Naive thymus-derived CD8-positive, alpha-beta T cell (primary cell): ENCODE results near the gene RNF215. TPM values are rescaled to one million over a fixed set of nuclear protein-coding genes. Genes with fewer than 3 reads are reported as not detected.

Source experiments
- ATAC-seq, 2 donors: fragments of 150-1000 bp; cut with Tn5 transposase in 1 of 2; sonication (Bioruptor Pico), chemical (Tn5 transposase) in 1 of 2; 1 replicate in 1 of 2; 2 replicates in 1 of 2; pipeline ENCODE4 v1.10.0; 2021; ENCODE audit warnings: mild to moderate bottlenecking in 2 of 2, moderate library complexity in 2 of 2
- POLR2A ChIA-PET: fragments of 350-600 bp; sonication (Branson Sonifier 250); formaldehyde crosslinking; loops from one replicate; lab custom pipeline; 2021; ENCODE audit warnings: antibody characterized with exemption; lab: Charles Lee
- DNase-seq, 10 donors: peaks; one replicate each; pipeline versions ENCODE4 v3.0.0 to v3.0.0-alpha.2; 2020 to 2022
- H3K27ac Mint-ChIP-seq, 10 donors: one replicate each; pipeline ENCODE4 v1.8.0; 2020 to 2022; ENCODE audit warnings: mild to moderate bottlenecking in 10 of 10, mixed read lengths in 10 of 10, moderate library complexity in 4 of 10, inconsistent platforms in 1 of 10
- H3K27me3 Mint-ChIP-seq, 5 donors: one replicate each; pipeline ENCODE4 v1.8.0; 2021 to 2022; ENCODE audit warnings: mixed read lengths in 5 of 5
- H3K36me3 Mint-ChIP-seq, 3 donors: one replicate each; pipeline ENCODE4 v1.8.0; 2020 to 2022; ENCODE audit warnings: mixed read lengths in 3 of 3, mild to moderate bottlenecking in 2 of 3, inconsistent platforms in 1 of 3
- H3K4me1 Mint-ChIP-seq, 4 donors: one replicate each; pipeline ENCODE4 v1.8.0; 2021 to 2022; ENCODE audit warnings: mixed read lengths in 4 of 4
- H3K4me3 Mint-ChIP-seq, 10 donors: one replicate each; pipeline ENCODE4 v1.8.0; 2020 to 2022; ENCODE audit warnings: mild to moderate bottlenecking in 10 of 10, mixed read lengths in 10 of 10, moderate library complexity in 6 of 10, inconsistent platforms in 1 of 10
- H3K9me3 Mint-ChIP-seq, 9 donors: one replicate each; pipeline ENCODE4 v1.8.0; 2020 to 2022; ENCODE audit warnings: mixed read lengths in 9 of 9, mild to moderate bottlenecking in 3 of 9, inconsistent platforms in 1 of 9, moderate library complexity in 1 of 9
- polyA plus RNA-seq, 3 donors: library from polyadenylated mRNA; unstranded; fragments of 300-500 nt; fragmentation: Illumina TruSeq; gene quantifications; one replicate each; pipeline ENCODE4 v1.2.3, GENCODE V29; 2021
- total RNA-seq, 8 experiments: library from RNA in 2 of 8; stranded (reverse) in 2 of 8; gene quantifications; one replicate each; pipeline ENCODE4 v1.2.3 and lab custom pipeline; 2021 to 2026

RNF215 gene
- total RNA-seq (1 to 10 TPM; 5.6 to 6.2 TPM), polyA plus RNA-seq (under 1 TPM; 0.14 to 0.44 (median 0.39) TPM), total RNA-seq (lab: John Stamatoyannopoulos, UW) (2.9 to 11.8 (median 8.6) reads per million in 6 experiments)

- no peaks in the 10 kb centered on the region for H3K9me3 Mint-ChIP-seq
- ATAC-seq (peak; percentile 78), DNase-seq (peak; percentile 61 to 90 (median 81))
- peak within 1 kb of the TSS; percentile 61 to 91 (median 80) for H3K4me3 Mint-ChIP-seq
- POLR2A ChIA-PET = interaction anchor here (0.5 to 14.3 kb wide), 11 partner anchors 31 to 286 kb away, joined by 3 to 198 read pairs (median 4); partner anchors contain the start of genes CASTOR1, CCDC157, MTFP1 and SF3A1
- H3K27ac Mint-ChIP-seq = peak within 1 kb of the TSS in 8 of 10 donors; percentile 55 to 93 (median 84)
- H3K36me3 Mint-ChIP-seq = no peaks in the 10 kb centered on the region
- H3K27me3 Mint-ChIP-seq = no peaks in the 10 kb centered on the region
- peaks cover 14 to 27% (median 24%) of the 10 kb centered on the region in 4 donors for H3K4me1 Mint-ChIP-seq
Observed at GRCh38 chr22:30386960-30387827, at the start of gene RNF215. Gene RNF215 (minus strand): TSS chr22:30387411. CDS start chr22:30387313, 98 bp downstream.

GRCh38 chr22:30436196-30436595 lies 49.0 kb upstream of the RNF215 start:
- POLR2A ChIA-PET = interaction anchor here (0.6 to 6.4 kb wide), 9 partner anchors 9 to 109 kb away, joined by 3 to 89 read pairs (median 4); partner anchors contain the start of genes CCDC157, MTFP1, SEC14L2 and SF3A1
- peak overlapping the region; percentile 94 to 100 (median 100) for H3K27ac Mint-ChIP-seq
- ATAC-seq = peak in 1 of 2 donors; percentile 2
- peak in 1 of 10 donors; percentile 35 for DNase-seq
- peaks cover 17 to 34% (median 20%) of the 10 kb centered on the region in 5 donors for H3K27me3 Mint-ChIP-seq
- peaks cover 0 to 16% (median 7%) of the 10 kb centered on the region in 3 donors for H3K36me3 Mint-ChIP-seq
- peaks cover 12 to 23% (median 20%) of the 10 kb centered on the region in 4 donors for H3K4me1 Mint-ChIP-seq
- H3K4me3 Mint-ChIP-seq = peak overlapping the region; percentile 73 to 93 (median 84)
- peaks cover 0 to 15% (median 12%) of the 10 kb centered on the region in 9 donors for H3K9me3 Mint-ChIP-seq

- Mint-ChIP-seq H3K27ac (peak overlapping the region; percentile 94 to 100 (median 100)), H3K4me1 (peaks cover 12 to 23% (median 18%) of the 10 kb centered on the region in 4 donors), H3K9me3 (peaks cover 0 to 15% (median 12%) of the 10 kb centered on the region in 9 donors), H3K4me3 (peak overlapping the region; percentile 73 to 93 (median 84)), H3K27me3 (peaks cover 13 to 30% (median 16%) of the 10 kb centered on the region in 5 donors), H3K36me3 (peaks cover 0 to 16% (median 7%) of the 10 kb centered on the region in 3 donors)
- ATAC-seq (peak; percentile 91), DNase-seq (peak; percentile 75 to 98 (median 92))
- POLR2A ChIA-PET = interaction anchor here (0.6 to 6.4 kb wide), 9 partner anchors 10 to 109 kb away, joined by 3 to 89 read pairs (median 4); partner anchors contain the start of genes CCDC157, MTFP1, SEC14L2 and SF3A1
Observed at GRCh38 chr22:30435674-30436126, 48.5 kb upstream of the RNF215 start.

GRCh38 chr22:30434843-30435242 lies 47.6 kb upstream of the RNF215 start:
- POLR2A ChIA-PET = interaction anchor here (0.9 to 6.4 kb wide), 7 partner anchors 10 to 140 kb away, joined by 3 to 89 read pairs (median 3); partner anchors contain the start of genes MTFP1 and SEC14L2
- peaks cover 0 to 16% (median 7%) of the 10 kb centered on the region in 3 donors for H3K36me3 Mint-ChIP-seq
- H3K27me3 Mint-ChIP-seq = peaks cover 8 to 23% (median 10%) of the 10 kb centered on the region in 5 donors
- peaks cover 0 to 15% (median 12%) of the 10 kb centered on the region in 9 donors for H3K9me3 Mint-ChIP-seq
- H3K4me1 Mint-ChIP-seq = peaks cover 15 to 29% (median 18%) of the 10 kb centered on the region in 4 donors
- ATAC-seq = peak in 1 of 2 donors; percentile 1
- H3K27ac Mint-ChIP-seq = peak overlapping the region; percentile 74 to 100 (median 100)
- no peak for DNase-seq
- peak overlapping the region in 2 of 10 donors; percentile 73 to 77 for H3K4me3 Mint-ChIP-seq

GRCh38 chr22:30433773-30434172 lies 46.6 kb upstream of the RNF215 start:
- peak overlapping the region in 9 of 10 donors; percentile 74 to 100 (median 100) for H3K27ac Mint-ChIP-seq
- DNase-seq = no peak

GRCh38 chr22:30433227-30433626 lies 46.0 kb upstream of the RNF215 start:
- ATAC-seq = no peak
- peaks cover 7 to 11% (median 10%) of the 10 kb centered on the region in 3 donors for H3K36me3 Mint-ChIP-seq
- peak overlapping the region in 9 of 10 donors; percentile 65 to 100 (median 100) for H3K27ac Mint-ChIP-seq
- H3K27me3 Mint-ChIP-seq = peaks cover 1 to 6% (median 3%) of the 10 kb centered on the region in 5 donors
- H3K4me1 Mint-ChIP-seq = peaks cover 15 to 29% (median 18%) of the 10 kb centered on the region in 4 donors
- H3K9me3 Mint-ChIP-seq = peaks cover 0 to 15% (median 11%) of the 10 kb centered on the region in 9 donors
- POLR2A ChIA-PET = interaction anchor here (1.7 to 6.4 kb wide), 3 partner anchors 9 to 40 kb away, joined by 4 to 89 read pairs (median 32); partner anchors contain the start of genes MTFP1 and SEC14L2
- no peak for DNase-seq
- no peak overlapping the region for H3K4me3 Mint-ChIP-seq

More at GRCh38 chr22:30433773-30434172, 46.6 kb upstream of the RNF215 start:
- POLR2A ChIA-PET = interaction anchor here (0.6 to 6.4 kb wide), 4 partner anchors 9 to 41 kb away, joined by 3 to 89 read pairs (median 18); partner anchors contain the start of genes MTFP1 and SEC14L2
- Mint-ChIP-seq H3K4me1 (peaks cover 15 to 29% (median 18%) of the 10 kb centered on the region in 4 donors), H3K36me3 (peaks cover 5 to 16% (median 7%) of the 10 kb centered on the region in 3 donors), H3K9me3 (peaks cover 0 to 15% (median 12%) of the 10 kb centered on the region in 9 donors), H3K27me3 (peaks cover 7 to 12% (median 8%) of the 10 kb centered on the region in 5 donors), H3K4me3 (no peak overlapping the region)
- no peak for ATAC-seq

GRCh38 chr22:30432520-30432919 lies 45.3 kb upstream of the RNF215 start:
- DNase-seq = no peak
- ATAC-seq = no peak
- POLR2A ChIA-PET = interaction anchor here (5.1 to 6.4 kb wide), 2 partner anchors 8 to 35 kb away, joined by 32 to 89 read pairs; partner anchors contain the start of genes MTFP1 and SEC14L2
- peaks cover 7 to 13% (median 9%) of the 10 kb centered on the region in 3 donors for H3K36me3 Mint-ChIP-seq
- H3K9me3 Mint-ChIP-seq = peaks cover 0 to 15% (median 11%) of the 10 kb centered on the region in 9 donors
- H3K27ac Mint-ChIP-seq = peak overlapping the region in 6 of 10 donors; percentile 65 to 100 (median 90)
- H3K4me3 Mint-ChIP-seq = no peak overlapping the region
- H3K27me3 Mint-ChIP-seq = peaks cover 0 to 3% (median 0%) of the 10 kb centered on the region in 5 donors
- H3K4me1 Mint-ChIP-seq = peaks cover 15 to 31% (median 20%) of the 10 kb centered on the region in 4 donors

- H3K27ac Mint-ChIP-seq = peak overlapping the region in 3 of 10 donors; percentile 47 to 100 (median 100)
- peaks cover 6 to 15% (median 8%) of the 10 kb centered on the region in 3 donors for H3K36me3 Mint-ChIP-seq
- ATAC-seq (no peak), DNase-seq (no peak)
- peaks cover 18 to 35% (median 24%) of the 10 kb centered on the region in 4 donors for H3K4me1 Mint-ChIP-seq
- H3K27me3 Mint-ChIP-seq = peaks cover 0 to 2% (median 0%) of the 10 kb centered on the region in 5 donors
- no peak overlapping the region for H3K4me3 Mint-ChIP-seq
- H3K9me3 Mint-ChIP-seq = peaks cover 0 to 14% (median 11%) of the 10 kb centered on the region in 9 donors
- POLR2A ChIA-PET = interaction anchor here (0.7 to 6.4 kb wide), 3 partner anchors 7 to 35 kb away, joined by 4 to 89 read pairs (median 32); partner anchors contain the start of genes MTFP1 and SEC14L2
Observed at GRCh38 chr22:30432096-30432495, 44.9 kb upstream of the RNF215 start.

- peak overlapping the region in 7 of 10 donors; percentile 15 to 100 (median 67) for H3K27ac Mint-ChIP-seq
- POLR2A ChIA-PET = interaction anchor here (6.4 kb wide), 1 partner anchor 34 kb away, joined by 32 read pairs; the partner anchor contains the start of gene SEC14L2
- DNase-seq (no peak), ATAC-seq (no peak)
- H3K4me3 Mint-ChIP-seq = no peak overlapping the region
- H3K4me1 Mint-ChIP-seq = peaks cover 21 to 43% (median 31%) of the 10 kb centered on the region in 4 donors
- H3K36me3 Mint-ChIP-seq = peaks cover 4 to 15% (median 5%) of the 10 kb centered on the region in 3 donors
- peaks cover 0 to 9% (median 7%) of the 10 kb centered on the region in 9 donors for H3K9me3 Mint-ChIP-seq
- H3K27me3 Mint-ChIP-seq = no peaks in the 10 kb centered on the region
Observed at GRCh38 chr22:30430933-30431332, 43.7 kb upstream of the RNF215 start.

GRCh38 chr22:30429887-30430286 lies 42.7 kb upstream of the RNF215 start:
- H3K27me3 Mint-ChIP-seq = no peaks in the 10 kb centered on the region
- DNase-seq = no peak
- peaks cover 16 to 43% (median 28%) of the 10 kb centered on the region in 4 donors for H3K4me1 Mint-ChIP-seq
- ATAC-seq = no peak
- H3K9me3 Mint-ChIP-seq = peaks cover 0 to 3% (median 0%) of the 10 kb centered on the region in 9 donors
- H3K27ac Mint-ChIP-seq = peak overlapping the region in 6 of 10 donors; percentile 37 to 100 (median 88)
- H3K4me3 Mint-ChIP-seq = no peak overlapping the region
- peaks cover 0 to 15% (median 0%) of the 10 kb centered on the region in 3 donors for H3K36me3 Mint-ChIP-seq
- POLR2A ChIA-PET = no interaction called here

- Mint-ChIP-seq H3K4me3 (peak overlapping the region in 3 of 10 donors; percentile 18 to 39 (median 24)), H3K9me3 (no peaks in the 10 kb centered on the region), H3K36me3 (peaks cover 0 to 15% (median 0%) of the 10 kb centered on the region in 3 donors), H3K4me1 (peaks cover 21 to 42% (median 37%) of the 10 kb centered on the region in 4 donors), H3K27ac (peak overlapping the region in 8 of 10 donors; percentile 22 to 100 (median 98)), H3K27me3 (no peaks in the 10 kb centered on the region)
- POLR2A ChIA-PET = interaction anchor here (6.2 to 6.8 kb wide), 2 partner anchors 7 to 14 kb away, joined by 89 to 95 read pairs; no protein-coding TSS in a partner anchor
- ATAC-seq (no peak), DNase-seq (no peak)
Observed at GRCh38 chr22:30427871-30428270, 40.7 kb upstream of the RNF215 start.
